ENCODE measurements around the gene MICOS13.

- no peak for TF ChIP-seq SP3 (tag by site-specific recombination; IDR thresholded peaks at IDR 0.05)
- TF ChIP-seq ZNF626 (tag by site-specific recombination; IDR thresholded peaks at IDR 0.05): no peak
- no peak for TF ChIP-seq ZBTB48 (tag by site-specific recombination; IDR thresholded peaks at IDR 0.05)
- no peak for TF ChIP-seq ZNF621 (tag by site-specific recombination; IDR thresholded peaks at IDR 0.05)
- TF ChIP-seq, protein P1, sequence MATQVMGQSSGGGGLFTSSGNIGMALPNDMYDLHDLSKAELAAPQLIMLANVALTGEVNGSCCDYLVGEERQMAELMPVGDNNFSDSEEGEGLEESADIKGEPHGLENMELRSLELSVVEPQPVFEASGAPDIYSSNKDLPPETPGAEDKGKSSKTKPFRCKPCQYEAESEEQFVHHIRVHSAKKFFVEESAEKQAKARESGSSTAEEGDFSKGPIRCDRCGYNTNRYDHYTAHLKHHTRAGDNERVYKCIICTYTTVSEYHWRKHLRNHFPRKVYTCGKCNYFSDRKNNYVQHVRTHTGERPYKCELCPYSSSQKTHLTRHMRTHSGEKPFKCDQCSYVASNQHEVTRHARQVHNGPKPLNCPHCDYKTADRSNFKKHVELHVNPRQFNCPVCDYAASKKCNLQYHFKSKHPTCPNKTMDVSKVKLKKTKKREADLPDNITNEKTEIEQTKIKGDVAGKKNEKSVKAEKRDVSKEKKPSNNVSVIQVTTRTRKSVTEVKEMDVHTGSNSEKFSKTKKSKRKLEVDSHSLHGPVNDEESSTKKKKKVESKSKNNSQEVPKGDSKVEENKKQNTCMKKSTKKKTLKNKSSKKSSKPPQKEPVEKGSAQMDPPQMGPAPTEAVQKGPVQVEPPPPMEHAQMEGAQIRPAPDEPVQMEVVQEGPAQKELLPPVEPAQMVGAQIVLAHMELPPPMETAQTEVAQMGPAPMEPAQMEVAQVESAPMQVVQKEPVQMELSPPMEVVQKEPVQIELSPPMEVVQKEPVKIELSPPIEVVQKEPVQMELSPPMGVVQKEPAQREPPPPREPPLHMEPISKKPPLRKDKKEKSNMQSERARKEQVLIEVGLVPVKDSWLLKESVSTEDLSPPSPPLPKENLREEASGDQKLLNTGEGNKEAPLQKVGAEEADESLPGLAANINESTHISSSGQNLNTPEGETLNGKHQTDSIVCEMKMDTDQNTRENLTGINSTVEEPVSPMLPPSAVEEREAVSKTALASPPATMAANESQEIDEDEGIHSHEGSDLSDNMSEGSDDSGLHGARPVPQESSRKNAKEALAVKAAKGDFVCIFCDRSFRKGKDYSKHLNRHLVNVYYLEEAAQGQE (tag by site-specific recombination; IDR thresholded peaks at IDR 0.05): no peak
- TF ChIP-seq ZNF707 (tag by site-specific recombination; IDR thresholded peaks at IDR 0.05): no peak
- no peak for TF ChIP-seq ZNF558 (tag by site-specific recombination; IDR thresholded peaks at IDR 0.05)
- no peak for TF ChIP-seq ZNF394 (tag by site-specific recombination; IDR thresholded peaks at IDR 0.05; ENCODE audit: borderline replicate concordance)
- TF ChIP-seq TRIM28 (IDR thresholded peaks at IDR 0.05; ENCODE audit: borderline replicate concordance, low read length): no peak
- no peak for TF ChIP-seq IKZF3 (tag by site-specific recombination; IDR thresholded peaks at IDR 0.05)
- TF ChIP-seq ZNF585B (tag by site-specific recombination; IDR thresholded peaks at IDR 0.05): no peak
- no peak for TF ChIP-seq CTCF (tag by site-specific recombination; IDR thresholded peaks at IDR 0.05)
- no peak for TF ChIP-seq TCF7L2 (IDR thresholded peaks at IDR 0.05; ENCODE audit: borderline replicate concordance, low read depth, low read length)
Measured at GRCh38 chr19:5707576-5708575, 27.6 kb upstream of the MICOS13 start.

Data from HEK293 (cell line).